ENCODE measurements around the gene FAT1. TPM values are rescaled to one million over a fixed set of nuclear protein-coding genes. Genes with fewer than 3 reads are reported as not detected.

The FAT1 gene
- total and polyA plus RNA-seq, 7 donors: 12.6 to 146 (median 93.1) TPM

GRCh38 chr4:186624951-186625350, 98.7 kb downstream of the FAT1 start:
- no peak overlapping the region for H3K4me3 ChIP-seq
- no peaks in the 10 kb centered on the region for H3K9me3 ChIP-seq
- peak overlapping the region in 1 of 4 donors; percentile 5 for H3K27ac ChIP-seq
- DNase-seq: no peak
- WGBS, 2 donors: 79 to 88% methylated on average over 1 of the region's 1 CpG
- peaks cover under 1 to 60% (median 19%) of the 10 kb centered on the region in 4 donors for H3K36me3 ChIP-seq
- H3K4me1 ChIP-seq: peaks cover 0 to 16% (median 13%) of the 10 kb centered on the region in 4 donors
- TF ChIP-seq CTCF (IDR thresholded peaks at IDR 0.05): no peak
- TF ChIP-seq POLR2A (IDR thresholded peaks at IDR 0.05): no peak
- TF ChIP-seq POLR2AphosphoS5 (IDR thresholded peaks at IDR 0.05): no peak
- TF ChIP-seq EP300 (IDR thresholded peaks at IDR 0.05): no peak
- H3K27me3 ChIP-seq: no peaks in the 10 kb centered on the region
- intact Hi-C loops (cut with DNase I): no loop called here

GRCh38 chr4:186623546-186623945, 100.1 kb downstream of the FAT1 start:
- H3K4me1 ChIP-seq: peaks cover 0 to 16% (median 13%) of the 10 kb centered on the region in 4 donors
- peaks cover 0 to 57% (median 20%) of the 10 kb centered on the region in 4 donors for H3K36me3 ChIP-seq
- WGBS, 2 donors: 95 to 97% methylated on average over 5 of the region's 5 CpGs
- H3K9me3 ChIP-seq: no peaks in the 10 kb centered on the region
- intact Hi-C loops (cut with DNase I): no loop called here
- TF ChIP-seq CTCF (IDR thresholded peaks at IDR 0.05) (no peak), POLR2A (IDR thresholded peaks at IDR 0.05) (no peak)
- no peak for DNase-seq
- H3K4me3 ChIP-seq: no peak overlapping the region
- H3K27ac ChIP-seq: no peak overlapping the region
- H3K27me3 ChIP-seq: no peaks in the 10 kb centered on the region

GRCh38 chr4:186622788-186623464, 100.7 kb downstream of the FAT1 start:
- Histone ChIP-seq H3K4me3 (no peak overlapping the region), H3K36me3 (peaks cover 0 to 53% (median 20%) of the 10 kb centered on the region in 4 donors), H3K4me1 (peaks cover 0 to 16% (median 13%) of the 10 kb centered on the region in 4 donors), H3K9me3 (no peaks in the 10 kb centered on the region), H3K27ac (no peak overlapping the region), H3K27me3 (no peaks in the 10 kb centered on the region)
- 79 to 91% methylated on average over 9 of the region's 9 CpGs for WGBS, 2 donors
- no peak for DNase-seq
- intact Hi-C loops (cut with DNase I): no loop called here
- no peak for TF ChIP-seq POLR2A (IDR thresholded peaks at IDR 0.05)
- no peak for TF ChIP-seq EP300 (IDR thresholded peaks at IDR 0.05)
- no peak for TF ChIP-seq CTCF (IDR thresholded peaks at IDR 0.05)
- TF ChIP-seq POLR2AphosphoS5 (IDR thresholded peaks at IDR 0.05): no peak

- Histone ChIP-seq H3K9me3 (no peaks in the 10 kb centered on the region), H3K27me3 (no peaks in the 10 kb centered on the region), H3K4me3 (no peak overlapping the region), H3K4me1 (peaks cover 0 to 16% (median 13%) of the 10 kb centered on the region in 4 donors), H3K36me3 (peaks cover 0 to 44% (median 14%) of the 10 kb centered on the region in 4 donors), H3K27ac (no peak overlapping the region)
- intact Hi-C loops (cut with DNase I): no loop called here
- TF ChIP-seq POLR2A (IDR thresholded peaks at IDR 0.05) (no peak), POLR2AphosphoS5 (IDR thresholded peaks at IDR 0.05) (no peak), EP300 (IDR thresholded peaks at IDR 0.05) (no peak), CTCF (IDR thresholded peaks at IDR 0.05) (no peak)
- WGBS, 2 donors: 86 to 91% methylated on average over 9 of the region's 9 CpGs
- no peak for DNase-seq
These were observed 101.6 kb downstream of the FAT1 start for GRCh38 chr4:186621959-186622553.

Measured in sigmoid colon (tissue), 7 donors.